ENCODE measurements around the gene PCNX4. TPM values are rescaled to one million over a fixed set of nuclear protein-coding genes. Genes with fewer than 3 reads are reported as not detected.

Gene PCNX4
- total RNA-seq, 1 experiment from 2014 or later: 64.0 TPM

GRCh38 chr14:60114881-60115280, 23.2 kb downstream of the PCNX4 start:
- Histone ChIP-seq H3K4me3 (ENCODE audit: low read depth, low read length, poor library complexity, severe bottlenecking) (no peak overlapping the region), H3K27me3 (replicated peaks; ENCODE audit: insufficient read depth, low read depth, low read length, poor library complexity) (no peaks in the 10 kb centered on the region), H3K27ac (ENCODE audit: low read depth, low read length, poor library complexity, severe bottlenecking) (no peak overlapping the region), H3K4me1 (ENCODE audit: insufficient read depth, low read length, poor library complexity, severe bottlenecking) (peaks cover 5% of the 10 kb centered on the region), H3K36me3 (ENCODE audit: insufficient read depth, low read length, poor library complexity, severe bottlenecking) (peaks cover 32% of the 10 kb centered on the region), H3K9me3 (ENCODE audit: low read depth, low read length, poor library complexity, severe bottlenecking) (no peaks in the 10 kb centered on the region)
- DNase-seq (ENCODE audit: low spot score): no peak
- no peak for TF ChIP-seq EZH2 (IDR thresholded peaks at IDR 0.05; ENCODE audit: borderline replicate concordance, low read depth, low read length, poor library complexity, severe bottlenecking)
- TF ChIP-seq CTCF (conservative IDR thresholded peaks at IDR 0.05; ENCODE audit: low read depth, low read length): no peak
- BruUV-seq (replicated peaks): TSS peak; percentile 7
- intact Hi-C loops (cut with micrococcal nuclease; ENCODE audit: unreplicated experiment): no loop called here
- ChIA-PET POLR2A (ENCODE audit: low non-redundant PET) (no interaction called here), CTCF (no interaction called here)

GRCh38 chr14:60116181-60116580, 24.5 kb downstream of the PCNX4 start:
- H3K9me3 ChIP-seq (ENCODE audit: low read depth, low read length, poor library complexity, severe bottlenecking): no peaks in the 10 kb centered on the region
- intact Hi-C loops (cut with micrococcal nuclease; ENCODE audit: unreplicated experiment): no loop called here
- H3K27me3 ChIP-seq (replicated peaks; ENCODE audit: insufficient read depth, low read depth, low read length, poor library complexity): no peaks in the 10 kb centered on the region
- POLR2A ChIA-PET (ENCODE audit: low non-redundant PET): interaction anchor here (0.6 kb wide), 1 partner anchor 10 kb away, joined by 3 read pairs; no protein-coding TSS in a partner anchor
- H3K4me1 ChIP-seq (ENCODE audit: insufficient read depth, low read length, poor library complexity, severe bottlenecking): peaks cover under 1% of the 10 kb centered on the region
- CTCF ChIA-PET: no interaction called here
- DNase-seq (ENCODE audit: low spot score): no peak
- TF ChIP-seq EZH2 (IDR thresholded peaks at IDR 0.05; ENCODE audit: borderline replicate concordance, low read depth, low read length, poor library complexity, severe bottlenecking): no peak
- no TSS peak for BruUV-seq (replicated peaks)
- H3K36me3 ChIP-seq (ENCODE audit: insufficient read depth, low read length, poor library complexity, severe bottlenecking): peaks cover 35% of the 10 kb centered on the region
- no peak overlapping the region for H3K27ac ChIP-seq (ENCODE audit: low read depth, low read length, poor library complexity, severe bottlenecking)
- H3K4me3 ChIP-seq (ENCODE audit: low read depth, low read length, poor library complexity, severe bottlenecking): no peak overlapping the region

GRCh38 chr14:60125918-60126317, 34.2 kb downstream of the PCNX4 start:
- BruUV-seq (replicated peaks): no TSS peak
- CTCF ChIA-PET: no interaction called here
- Histone ChIP-seq H3K4me3 (ENCODE audit: low read depth, low read length, poor library complexity, severe bottlenecking) (no peak overlapping the region), H3K36me3 (ENCODE audit: insufficient read depth, low read length, poor library complexity, severe bottlenecking) (peaks cover 71% of the 10 kb centered on the region), H3K27ac (ENCODE audit: low read depth, low read length, poor library complexity, severe bottlenecking) (no peak overlapping the region), H3K9me3 (ENCODE audit: low read depth, low read length, poor library complexity, severe bottlenecking) (no peaks in the 10 kb centered on the region), H3K4me1 (ENCODE audit: insufficient read depth, low read length, poor library complexity, severe bottlenecking) (no peaks in the 10 kb centered on the region), H3K27me3 (replicated peaks; ENCODE audit: insufficient read depth, low read depth, low read length, poor library complexity) (no peaks in the 10 kb centered on the region)
- TF ChIP-seq CTCF (conservative IDR thresholded peaks at IDR 0.05; ENCODE audit: low read depth, low read length) (no peak), EZH2 (IDR thresholded peaks at IDR 0.05; ENCODE audit: borderline replicate concordance, low read depth, low read length, poor library complexity, severe bottlenecking) (no peak)
- intact Hi-C loops (cut with micrococcal nuclease; ENCODE audit: unreplicated experiment): no loop called here
- POLR2A ChIA-PET (ENCODE audit: low non-redundant PET): no interaction called here
- no peak for DNase-seq (ENCODE audit: low spot score)

GRCh38 chr14:60133487-60133886, 41.8 kb downstream of the PCNX4 start:
- peaks cover 5% of the 10 kb centered on the region for H3K36me3 ChIP-seq (ENCODE audit: insufficient read depth, low read length, poor library complexity, severe bottlenecking)
- POLR2A ChIA-PET (ENCODE audit: low non-redundant PET): no interaction called here

More at GRCh38 chr14:60133487-60133886, 41.8 kb downstream of the PCNX4 start:
- H3K27ac ChIP-seq (ENCODE audit: low read depth, low read length, poor library complexity, severe bottlenecking): no peak overlapping the region
- no peaks in the 10 kb centered on the region for H3K9me3 ChIP-seq (ENCODE audit: low read depth, low read length, poor library complexity, severe bottlenecking)
- H3K27me3 ChIP-seq (replicated peaks; ENCODE audit: insufficient read depth, low read depth, low read length, poor library complexity): no peaks in the 10 kb centered on the region
- TF ChIP-seq EZH2 (IDR thresholded peaks at IDR 0.05; ENCODE audit: borderline replicate concordance, low read depth, low read length, poor library complexity, severe bottlenecking): no peak
- no peak for TF ChIP-seq CTCF (conservative IDR thresholded peaks at IDR 0.05; ENCODE audit: low read depth, low read length)
- BruUV-seq (replicated peaks): no TSS peak
- no peak overlapping the region for H3K4me3 ChIP-seq (ENCODE audit: low read depth, low read length, poor library complexity, severe bottlenecking)
- H3K4me1 ChIP-seq (ENCODE audit: insufficient read depth, low read length, poor library complexity, severe bottlenecking): no peaks in the 10 kb centered on the region
- no peak for DNase-seq (ENCODE audit: low spot score)
- CTCF ChIA-PET: no interaction called here
- intact Hi-C loops (cut with micrococcal nuclease; ENCODE audit: unreplicated experiment): no loop called here

Measured in A673 (cell line).